Measurements from ENCODE around the gene TCHP.

- no peak for TF ChIP-seq CTCF (IDR thresholded peaks at IDR 0.05)
- no peak for TF ChIP-seq POLR2A (IDR thresholded peaks at IDR 0.05)
- TF ChIP-seq EP300 (IDR thresholded peaks at IDR 0.05), result no peak
These were observed 10.3 kb downstream of the TCHP start for GRCh38 chr12:109910254-109910968.
